ENCODE results near the gene IL9.

- no peak for TF ChIP-seq CTCF (IDR thresholded peaks at IDR 0.05)
- no peak for TF ChIP-seq POLR2A (IDR thresholded peaks at IDR 0.05)
Observed at GRCh38 chr5:135941711-135942110, 46.1 kb upstream of the IL9 start.
